Natural killer cell treated with Interleukin-12 subunit alpha and Interleukin-12 subunit beta and Interleukin-15 and Interleukin-18, amount 100 ng/mL, for 72 hours (primary cell): ENCODE measurements around the gene IGF1. TPM values are rescaled to one million over a fixed set of nuclear protein-coding genes. Genes with fewer than 3 reads are reported as not detected.

Source experiments
- ATAC-seq, 2 donors: fragments of 150-1000 bp; cut with Tn5 transposase in 1 of 2; sonication (Bioruptor Pico), chemical (Tn5 transposase) in 1 of 2; 2 replicates each; pipeline ENCODE4 v1.10.0; 2021
- DNase-seq: peaks from one replicate; pipeline ENCODE4 v3.0.0; 2022; ENCODE audit warnings: low spot score
- H3K27ac Mint-ChIP-seq, 2 donors: 1 replicate in 1 of 2; 2 replicates in 1 of 2; pipeline ENCODE4 v1.8.0; 2022; ENCODE audit warnings: mixed read lengths in 2 of 2, mild to moderate bottlenecking in 1 of 2, moderate library complexity in 1 of 2
- H3K27me3 Mint-ChIP-seq, 2 donors: 1 replicate in 1 of 2; 2 replicates in 1 of 2; pipeline ENCODE4 v1.8.0; 2022; ENCODE audit warnings: mixed read lengths in 2 of 2
- H3K36me3 Mint-ChIP-seq: one replicate; pipeline ENCODE4 v1.8.0; 2022; ENCODE audit warnings: mixed read lengths
- H3K4me1 Mint-ChIP-seq, 2 donors: 1 replicate in 1 of 2; 2 replicates in 1 of 2; pipeline ENCODE4 v1.8.0; 2022; ENCODE audit warnings: low read depth in 2 of 2, mixed read lengths in 2 of 2, mild to moderate bottlenecking in 1 of 2
- H3K4me3 Mint-ChIP-seq: one replicate; pipeline ENCODE4 v1.8.0; 2022; ENCODE audit warnings: mixed read lengths
- H3K9me3 Mint-ChIP-seq: 2 replicates; pipeline ENCODE4 v1.8.0; 2022; ENCODE audit warnings: mixed read lengths
- total RNA-seq, 2 donors: library from RNA; stranded (reverse); gene quantifications; one replicate each; pipeline ENCODE4 v1.2.3, GENCODE V29; 2022

IGF1 gene
- total RNA-seq, 2 donors from 2014 or later = 0.05 TPM; not detected in 1

DNA sequence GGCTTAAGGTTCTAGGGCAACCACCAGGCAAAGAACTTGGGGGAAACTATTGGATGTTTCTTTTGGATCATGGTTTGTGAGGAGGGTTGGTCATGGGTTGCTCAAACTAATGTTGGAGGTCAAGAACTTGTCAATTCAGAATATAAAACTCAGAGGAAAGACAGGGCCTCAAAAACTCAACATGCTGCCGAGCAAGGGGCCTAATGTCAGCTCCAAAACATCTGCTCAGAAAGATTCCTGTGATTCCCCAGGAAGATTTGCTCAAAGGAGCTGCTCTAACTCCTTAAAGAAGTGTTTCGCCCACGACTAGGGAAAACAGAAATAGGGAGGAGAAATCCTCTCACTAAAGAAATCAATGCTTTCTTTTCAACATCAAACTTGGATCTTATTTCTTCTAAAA, 3.7 kb upstream of the IGF1 start:
- DNase-seq (no peak), ATAC-seq (no peak)
- H3K4me3 Mint-ChIP-seq = peak overlapping the region; percentile 74
- no peaks in the 10 kb centered on the region for H3K36me3 Mint-ChIP-seq
- peak overlapping the region; percentile 89 to 91 for H3K27ac Mint-ChIP-seq
- H3K27me3 Mint-ChIP-seq = peaks cover 6 to 8% of the 10 kb centered on the region in 2 donors
- peaks cover 12 to 13% of the 10 kb centered on the region in 2 donors for H3K4me1 Mint-ChIP-seq
- H3K9me3 Mint-ChIP-seq = no peaks in the 10 kb centered on the region

DNA sequence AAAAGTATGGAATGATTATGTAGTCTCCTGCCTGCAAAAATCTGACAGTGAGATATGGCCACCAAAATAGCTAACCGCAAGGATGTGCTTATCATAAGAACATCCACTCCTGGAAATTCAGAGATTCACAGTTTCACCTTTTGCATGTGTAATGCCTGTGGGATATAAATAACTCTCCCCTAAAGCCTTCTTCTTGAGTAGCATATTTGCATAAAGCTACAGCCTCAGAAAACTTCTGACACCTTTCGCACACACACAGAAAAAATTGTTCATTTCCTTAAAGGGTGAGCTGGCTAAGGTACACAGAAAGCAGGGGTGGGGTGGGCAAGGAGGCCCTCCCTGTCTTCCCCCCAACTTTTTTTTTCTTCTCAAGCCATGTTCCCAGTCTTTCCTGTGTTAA, 3.1 kb upstream of the IGF1 start:
- DNase-seq (no peak), ATAC-seq (peak; percentile 64 to 72)
- Mint-ChIP-seq H3K4me1 (peaks cover 12 to 13% of the 10 kb centered on the region in 2 donors), H3K36me3 (no peaks in the 10 kb centered on the region), H3K4me3 (peak overlapping the region; percentile 74), H3K27me3 (peaks cover 6 to 8% of the 10 kb centered on the region in 2 donors), H3K9me3 (no peaks in the 10 kb centered on the region), H3K27ac (peak overlapping the region; percentile 89 to 91)

DNA sequence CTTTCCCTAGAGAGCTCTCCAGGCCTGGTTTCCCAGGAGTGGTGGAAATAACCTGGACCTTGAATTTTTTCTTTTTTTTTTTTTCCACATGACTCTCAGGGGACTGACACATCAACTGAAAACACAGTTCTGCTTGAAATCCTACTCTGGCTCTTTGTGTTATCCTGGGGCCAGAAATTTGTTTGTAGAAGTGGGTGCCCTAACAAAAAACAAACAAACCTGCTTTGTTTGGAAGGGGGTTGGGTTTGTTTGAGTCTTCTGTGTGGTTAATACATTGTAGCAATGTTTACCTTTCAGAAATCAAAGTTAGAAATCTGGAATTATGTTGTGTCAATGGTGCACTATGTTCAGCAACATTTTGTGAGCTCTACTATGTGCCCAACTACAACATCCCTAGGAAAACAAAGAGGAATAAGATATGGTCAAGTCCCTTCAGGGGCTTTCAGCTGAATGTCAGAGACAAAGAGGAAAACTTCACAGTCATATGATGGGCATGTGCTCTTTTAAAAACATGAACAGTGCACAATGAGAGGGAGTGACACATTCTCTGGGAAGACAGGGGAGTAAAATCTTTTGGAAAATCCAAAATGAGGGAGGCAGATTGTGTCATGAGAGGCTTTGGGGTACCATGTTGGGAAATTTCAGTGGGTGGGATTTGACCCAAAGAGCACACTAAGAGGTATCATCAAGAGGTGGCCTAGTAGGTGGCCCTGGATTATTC, 1.5 kb upstream of the IGF1 start:
- Mint-ChIP-seq H3K9me3 (no peaks in the 10 kb centered on the region), H3K4me3 (no peak overlapping the region), H3K27me3 (peaks cover 7 to 11% of the 10 kb centered on the region in 2 donors), H3K27ac (no peak overlapping the region), H3K36me3 (no peaks in the 10 kb centered on the region), H3K4me1 (peaks cover 12 to 13% of the 10 kb centered on the region in 2 donors)
- DNase-seq (no peak), ATAC-seq (no peak)

DNA sequence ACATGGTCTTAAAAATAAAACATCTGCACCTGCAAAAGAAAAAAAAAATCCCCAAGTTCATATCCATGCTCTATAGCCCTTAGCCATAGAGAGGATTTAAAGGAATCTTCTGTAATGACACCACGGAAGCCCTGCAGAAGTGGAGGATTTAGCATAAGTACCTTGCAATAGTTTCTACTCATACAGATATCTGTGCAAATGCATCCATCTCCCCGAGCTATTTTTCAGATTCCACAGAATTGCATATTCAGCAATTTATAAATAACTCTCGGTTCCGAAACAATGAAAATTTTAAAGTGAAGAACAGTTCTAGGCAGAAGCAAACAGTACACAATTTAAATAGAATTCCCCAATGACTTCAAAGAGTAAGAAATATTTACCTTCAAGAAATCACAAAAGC, 424 bp downstream of the IGF1 start:
- no peak overlapping the region for H3K4me3 Mint-ChIP-seq
- DNase-seq = no peak
- no peak for ATAC-seq
- H3K27me3 Mint-ChIP-seq = peaks cover 20 to 29% of the 10 kb centered on the region in 2 donors
- no peak overlapping the region for H3K27ac Mint-ChIP-seq
- peaks cover 12 to 13% of the 10 kb centered on the region in 2 donors for H3K4me1 Mint-ChIP-seq
- no peaks in the 10 kb centered on the region for H3K36me3 Mint-ChIP-seq
- no peaks in the 10 kb centered on the region for H3K9me3 Mint-ChIP-seq

- Mint-ChIP-seq H3K9me3 (no peaks in the 10 kb centered on the region), H3K27me3 (peaks cover 25 to 32% of the 10 kb centered on the region in 2 donors), H3K4me1 (peaks cover 11 to 12% of the 10 kb centered on the region in 2 donors), H3K4me3 (no peak overlapping the region), H3K36me3 (no peaks in the 10 kb centered on the region), H3K27ac (no peak overlapping the region)
- ATAC-seq (peak; percentile 3 to 34), DNase-seq (no peak)
Measured at GRCh38 chr12:102479099-102479885, 1.1 kb downstream of the IGF1 start.

DNA sequence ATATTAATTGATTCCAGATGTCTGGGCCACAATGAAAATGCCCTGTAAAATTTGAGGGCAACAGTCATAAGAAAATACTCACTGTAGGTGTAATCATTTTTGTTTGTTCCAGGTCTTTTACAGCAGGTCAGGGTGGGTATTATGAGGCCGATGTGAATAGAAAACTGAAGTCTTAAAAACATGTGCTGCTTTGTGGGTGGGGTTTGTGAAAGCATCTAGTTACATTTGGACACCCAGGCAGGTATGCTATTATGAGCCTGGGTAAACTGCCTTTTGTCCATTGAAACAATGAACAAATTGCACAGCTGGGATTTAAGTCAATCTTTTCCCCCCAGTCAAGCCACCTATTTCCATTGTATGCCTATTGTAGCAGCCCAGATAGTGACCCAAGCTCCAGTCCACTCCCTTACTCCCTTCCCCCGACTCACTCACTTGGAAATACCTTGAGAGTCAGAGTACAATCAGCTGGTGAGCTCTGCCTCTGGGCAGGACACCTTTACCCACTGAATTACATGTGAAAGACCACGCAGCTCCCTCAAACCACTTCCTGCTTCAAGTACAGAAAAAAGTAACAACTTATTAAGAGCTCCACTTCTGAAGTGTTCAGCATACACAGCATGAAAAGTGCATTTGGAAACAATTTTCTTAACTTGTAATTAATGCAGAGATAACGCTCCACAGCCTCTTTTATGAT, 1.8 kb downstream of the IGF1 start:
- Mint-ChIP-seq H3K9me3 (no peaks in the 10 kb centered on the region), H3K36me3 (no peaks in the 10 kb centered on the region), H3K4me3 (no peak overlapping the region), H3K4me1 (peaks cover 5 to 6% of the 10 kb centered on the region in 2 donors), H3K27ac (no peak overlapping the region), H3K27me3 (peaks cover 22 to 36% of the 10 kb centered on the region in 2 donors)
- ATAC-seq = peak; percentile 84 to 87
- DNase-seq = peak; percentile 66

GRCh38 chr12:102475355-102475754, 5.0 kb downstream of the IGF1 start:
- no peaks in the 10 kb centered on the region for H3K36me3 Mint-ChIP-seq
- ATAC-seq (no peak), DNase-seq (no peak)
- H3K27ac Mint-ChIP-seq = peak overlapping the region in 1 of 2 donors; percentile 59
- H3K4me1 Mint-ChIP-seq = peaks cover 3 to 5% of the 10 kb centered on the region in 2 donors
- H3K9me3 Mint-ChIP-seq = no peaks in the 10 kb centered on the region
- H3K4me3 Mint-ChIP-seq = no peak overlapping the region
- peaks cover 26 to 38% of the 10 kb centered on the region in 2 donors for H3K27me3 Mint-ChIP-seq

- Mint-ChIP-seq H3K27ac (no peak overlapping the region), H3K4me3 (no peak overlapping the region)
Measured at GRCh38 chr12:102474438-102475064, 5.8 kb downstream of the IGF1 start.

DNA sequence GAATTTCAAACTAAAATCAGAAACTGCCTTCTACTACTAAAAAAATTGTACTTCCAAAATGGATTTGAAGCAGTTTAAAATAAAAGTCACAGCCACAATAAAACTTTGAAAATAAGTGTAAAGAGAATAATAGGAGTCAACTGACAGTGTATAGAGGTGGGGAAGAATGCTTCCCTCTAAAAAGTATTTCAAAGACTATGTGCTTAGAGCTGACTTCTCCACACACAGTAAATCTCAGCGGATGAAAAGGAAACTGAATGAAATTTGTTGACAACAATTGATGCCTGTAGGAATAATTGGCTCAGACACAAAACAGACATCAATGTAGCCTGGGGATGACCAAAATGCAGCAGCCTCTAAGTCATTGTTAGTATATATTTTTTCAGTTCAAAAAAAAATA, 7.9 kb downstream of the IGF1 start:
- peaks cover 31 to 55% of the 10 kb centered on the region in 2 donors for H3K27me3 Mint-ChIP-seq

More at GRCh38 chr12:102474438-102475064, 5.8 kb downstream of the IGF1 start:
- H3K36me3 Mint-ChIP-seq = no peaks in the 10 kb centered on the region
- ATAC-seq = peak; percentile 65 to 82
- peaks cover 26 to 38% of the 10 kb centered on the region in 2 donors for H3K27me3 Mint-ChIP-seq
- DNase-seq = no peak
- no peaks in the 10 kb centered on the region for H3K9me3 Mint-ChIP-seq
- H3K4me1 Mint-ChIP-seq = peaks cover 3 to 5% of the 10 kb centered on the region in 2 donors

DNA sequence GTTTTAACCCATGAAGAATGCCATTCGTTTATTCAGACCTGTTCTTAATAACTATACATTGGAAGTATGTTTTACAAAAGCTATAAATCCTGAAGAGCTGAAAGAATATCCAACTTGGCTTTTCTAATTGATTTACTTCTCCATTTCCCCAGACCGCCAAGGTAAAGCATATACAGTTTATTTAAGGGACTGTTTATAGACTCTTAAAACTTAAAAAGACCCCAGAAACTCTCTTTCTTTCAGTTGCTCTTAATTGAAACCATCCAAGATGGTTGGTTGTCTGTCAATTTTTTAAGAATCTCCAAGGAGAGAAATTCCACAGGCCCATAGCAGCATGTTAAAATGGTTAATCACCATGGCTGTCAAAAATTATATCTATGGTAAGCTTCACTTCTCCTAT, 8.8 kb downstream of the IGF1 start:
- DNase-seq (no peak), ATAC-seq (no peak)
- H3K27me3 Mint-ChIP-seq = peaks cover 29 to 55% of the 10 kb centered on the region in 2 donors
- no peaks in the 10 kb centered on the region for H3K9me3 Mint-ChIP-seq
- no peak overlapping the region for H3K4me3 Mint-ChIP-seq
- H3K36me3 Mint-ChIP-seq = no peaks in the 10 kb centered on the region
- no peak overlapping the region for H3K27ac Mint-ChIP-seq
- peaks cover 3 to 5% of the 10 kb centered on the region in 2 donors for H3K4me1 Mint-ChIP-seq

More for the DNA sequence above, 7.9 kb downstream of the IGF1 start:
- no peak for DNase-seq
- H3K9me3 Mint-ChIP-seq = no peaks in the 10 kb centered on the region
- no peak overlapping the region for H3K4me3 Mint-ChIP-seq
- no peaks in the 10 kb centered on the region for H3K36me3 Mint-ChIP-seq
- peaks cover 3 to 5% of the 10 kb centered on the region in 2 donors for H3K4me1 Mint-ChIP-seq
- no peak for ATAC-seq
- no peak overlapping the region for H3K27ac Mint-ChIP-seq

- no peaks in the 10 kb centered on the region for H3K36me3 Mint-ChIP-seq
- no peak for ATAC-seq
- H3K9me3 Mint-ChIP-seq = no peaks in the 10 kb centered on the region
- no peak overlapping the region for H3K4me3 Mint-ChIP-seq
- H3K4me1 Mint-ChIP-seq = peaks cover 3 to 5% of the 10 kb centered on the region in 2 donors
- H3K27me3 Mint-ChIP-seq = peaks cover 28 to 49% of the 10 kb centered on the region in 2 donors
- no peak overlapping the region for H3K27ac Mint-ChIP-seq
- DNase-seq = no peak
Measured at GRCh38 chr12:102470945-102471344, 9.4 kb downstream of the IGF1 start.

DNA sequence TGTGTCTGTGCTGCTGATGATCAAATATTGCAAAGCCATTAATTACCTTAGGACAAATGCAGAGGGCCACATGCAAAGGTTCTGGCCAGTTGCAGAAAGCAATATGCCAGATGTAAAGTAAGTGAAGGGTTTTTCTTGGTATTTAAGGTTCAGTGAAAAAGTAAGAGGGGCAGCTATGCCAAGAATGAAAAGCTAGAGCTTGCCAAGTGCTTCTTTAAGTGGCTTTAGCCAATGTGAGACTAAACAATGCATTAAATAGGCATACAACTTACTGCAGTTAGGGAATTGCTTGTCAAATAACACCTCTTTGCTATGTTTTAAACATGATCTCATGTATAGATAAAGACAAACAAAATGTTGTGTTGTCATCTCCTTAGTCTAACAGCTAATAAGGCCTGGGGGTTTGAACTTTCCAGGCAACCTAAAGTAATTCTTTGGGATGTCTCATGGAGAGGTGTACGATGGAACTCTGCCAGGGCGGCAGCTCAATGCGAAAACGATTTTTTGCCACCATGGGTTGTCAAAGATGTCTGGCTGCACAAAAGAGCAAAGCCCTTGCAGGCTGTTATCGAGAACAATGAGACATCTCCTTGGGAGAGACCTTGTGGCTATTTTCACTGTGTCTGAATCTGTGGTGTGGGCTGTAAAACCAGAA, 12.0 kb downstream of the IGF1 start:
- H3K36me3 Mint-ChIP-seq = no peaks in the 10 kb centered on the region
- H3K27me3 Mint-ChIP-seq = peaks cover 22 to 41% of the 10 kb centered on the region in 2 donors
- no peak for ATAC-seq

More for the DNA sequence above, 12.0 kb downstream of the IGF1 start:
- DNase-seq = no peak
- Mint-ChIP-seq H3K4me3 (no peak overlapping the region), H3K4me1 (no peaks in the 10 kb centered on the region), H3K27ac (no peak overlapping the region), H3K9me3 (no peaks in the 10 kb centered on the region)
